NCI-H1105 treated with DMSO at 0.1 percent for 48 hours (cell line): Measurements from ENCODE around the gene SRGAP1.
"Not testable (repeated sequence)": the region's sequence is repeated elsewhere in the genome, so short reads cannot be mapped to it uniquely, and the experiment has no call there.

Experiments
- DNase-seq: peaks from one replicate; lab custom pipeline; 2025; lab: John Stamatoyannopoulos, UW

SRGAP1 gene

DNA sequence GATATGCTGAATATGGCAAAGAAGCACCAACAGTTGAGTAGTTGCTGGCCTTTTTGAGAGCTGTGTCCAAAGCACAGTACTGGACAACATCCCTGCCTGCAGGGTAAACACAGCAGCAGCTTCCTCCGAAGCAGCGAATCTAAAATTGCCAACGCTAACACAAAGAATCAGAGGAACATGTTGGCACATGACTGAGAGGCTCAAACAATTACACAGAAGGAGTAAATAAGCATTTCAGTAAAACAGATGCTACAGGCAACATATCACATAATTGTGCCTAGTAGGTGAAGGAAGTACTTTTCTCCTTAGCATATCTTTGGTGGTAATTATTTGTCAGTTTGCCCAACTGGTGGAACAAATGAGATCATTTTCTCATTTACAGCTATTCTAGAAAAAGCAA, 325.5 kb downstream of the SRGAP1 start:
- peak; percentile 87 for DNase-seq

GRCh38 chr12:64170730-64171129, 326.2 kb downstream of the SRGAP1 start:
- no peak for DNase-seq

- no peak for DNase-seq
These were observed 327.2 kb downstream of the SRGAP1 start for GRCh38 chr12:64171715-64172114.

DNA sequence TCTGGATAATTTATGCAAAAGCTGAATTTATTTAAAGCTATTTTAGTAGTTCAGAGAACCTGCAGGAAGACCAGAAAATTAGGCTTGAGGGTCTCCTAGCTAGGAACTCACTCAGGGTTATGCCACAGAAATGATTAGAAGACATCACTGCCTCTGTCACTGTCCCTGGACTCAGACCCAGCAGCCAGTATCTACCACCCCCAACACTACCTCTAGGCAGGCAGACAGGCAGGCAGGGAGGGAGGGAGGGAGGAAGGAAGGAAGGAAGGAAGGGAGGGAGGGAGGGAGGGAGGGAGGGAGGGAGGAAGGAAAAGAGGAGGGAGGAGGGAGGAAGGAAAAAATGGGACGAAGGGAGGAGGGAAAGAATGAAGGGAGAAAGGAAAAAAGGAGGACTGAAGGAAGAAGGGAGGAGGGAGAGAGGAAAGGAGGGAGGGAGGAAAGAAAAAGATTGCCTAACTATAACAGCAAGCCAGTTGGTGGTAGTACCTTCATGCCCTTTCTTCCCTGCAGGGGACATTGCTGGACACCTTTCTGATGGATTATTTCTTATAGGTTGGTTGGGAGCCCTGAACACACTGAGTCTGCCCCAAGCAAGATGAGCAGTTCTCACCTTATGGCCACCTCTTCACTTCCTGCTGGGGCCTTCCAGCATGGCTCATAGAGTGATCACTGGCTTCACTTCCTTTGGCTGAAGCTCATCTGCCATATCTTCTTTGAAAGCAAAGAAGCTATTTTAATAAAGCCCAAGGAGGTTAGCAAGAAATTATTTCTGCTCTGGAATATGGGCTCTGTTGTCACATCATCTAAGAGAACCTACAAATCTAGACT, 327.9 kb downstream of the SRGAP1 start:
- no peak for DNase-seq

DNA sequence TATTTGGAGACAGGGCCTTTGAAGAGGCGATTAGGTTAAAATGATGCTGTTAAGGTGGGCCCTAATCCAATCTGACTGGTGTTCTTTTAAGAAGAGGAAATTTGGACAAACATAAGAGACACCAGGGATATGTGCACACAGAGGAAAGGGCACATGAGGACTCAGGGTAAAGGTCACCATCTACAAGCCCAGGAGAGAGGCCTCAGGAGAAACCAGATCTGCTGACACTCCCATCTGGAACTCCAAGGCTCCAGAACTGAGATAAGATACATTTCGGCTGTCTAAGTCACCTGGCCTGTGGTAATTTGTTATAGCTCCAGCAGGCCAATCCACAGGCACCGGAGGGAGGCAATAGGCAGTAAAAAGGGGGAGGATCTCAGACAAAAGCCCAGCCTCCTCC, 329.0 kb downstream of the SRGAP1 start:
- DNase-seq = no peak

GRCh38 chr12:64175254-64175945, 330.9 kb downstream of the SRGAP1 start:
- DNase-seq = no peak

GRCh38 chr12:64177001-64177400, 332.5 kb downstream of the SRGAP1 start:
- no peak for DNase-seq

DNA sequence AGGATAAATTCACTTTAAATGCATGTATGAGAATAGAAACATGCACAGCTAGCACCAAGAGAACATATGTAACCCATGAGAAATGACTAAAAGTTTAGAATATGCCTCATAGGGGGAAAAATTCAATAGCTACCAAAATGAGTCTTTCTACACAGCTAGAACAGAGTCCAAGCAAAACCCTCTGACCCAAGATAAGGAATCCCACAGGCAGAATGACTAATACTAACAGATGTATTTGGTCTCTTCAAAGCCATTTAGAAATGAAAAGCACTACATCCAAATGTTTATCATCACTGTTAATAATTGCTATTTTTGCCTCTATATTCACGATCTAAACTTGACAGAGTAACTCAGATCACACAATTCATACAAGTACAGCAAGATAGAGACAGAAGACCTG, 333.6 kb downstream of the SRGAP1 start:
- DNase-seq = no peak

DNA sequence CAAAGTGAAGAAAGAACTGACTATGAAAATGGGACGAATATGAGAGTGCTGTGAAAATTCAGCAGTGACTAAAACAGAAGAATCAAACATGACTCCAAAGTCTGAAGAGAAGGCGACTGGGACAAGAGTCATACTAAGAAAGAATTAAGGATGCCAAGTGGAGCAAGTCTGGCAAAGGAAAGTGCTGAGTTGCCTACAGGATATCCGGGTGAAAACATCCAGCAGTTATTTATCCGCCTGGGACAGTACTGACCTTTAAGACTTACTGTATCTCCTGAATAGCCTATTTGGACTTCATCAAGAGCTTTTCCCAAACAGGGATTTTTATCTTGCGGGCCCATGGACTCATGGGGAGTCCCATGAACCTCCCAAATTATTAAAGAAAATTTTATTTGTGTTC, 336.5 kb downstream of the SRGAP1 start:
- no peak for DNase-seq

DNA sequence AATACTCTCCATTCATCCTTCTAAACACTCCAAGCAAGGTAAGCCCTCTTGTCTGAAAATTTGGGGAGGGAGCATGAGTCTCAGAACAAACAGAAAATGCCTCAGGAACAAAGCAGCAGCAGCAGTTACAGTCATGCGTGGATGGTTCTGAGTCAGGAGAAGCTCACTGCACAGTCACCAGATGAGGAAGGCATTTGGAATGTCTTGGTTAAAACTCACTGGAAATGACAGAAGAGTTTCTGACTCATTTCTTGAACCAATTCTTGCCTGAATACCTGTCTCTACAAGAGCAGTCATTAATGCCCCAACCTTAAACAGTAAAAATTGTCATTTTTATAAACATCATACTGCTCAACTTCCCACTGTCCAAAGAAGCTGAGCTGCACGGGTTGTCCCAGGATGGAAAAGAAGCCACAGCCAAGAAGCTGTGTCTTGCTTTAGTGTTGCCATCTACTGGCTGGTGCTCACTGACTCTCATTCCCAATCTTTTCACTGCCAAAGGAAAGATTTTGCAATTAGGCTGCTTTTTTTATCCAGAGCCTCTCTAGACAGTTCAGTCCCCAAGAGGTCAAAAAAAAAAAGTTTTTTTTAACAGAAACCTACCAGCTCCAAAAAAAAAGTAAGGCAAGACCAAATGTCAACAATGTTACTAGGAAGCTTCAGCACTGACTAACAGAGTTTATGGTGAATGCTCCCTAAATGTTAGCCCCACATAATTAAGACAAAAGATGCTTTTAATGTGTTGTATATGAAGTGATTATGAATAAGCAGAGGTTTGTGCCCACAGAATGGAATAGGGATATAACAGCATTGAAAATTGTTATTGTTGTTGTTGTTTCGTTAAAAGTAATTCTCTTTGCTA, 337.2 kb downstream of the SRGAP1 start:
- peak; percentile 59 for DNase-seq

- no peak for DNase-seq
These were observed 339.7 kb downstream of the SRGAP1 start for GRCh38 chr12:64184216-64184615.

DNA sequence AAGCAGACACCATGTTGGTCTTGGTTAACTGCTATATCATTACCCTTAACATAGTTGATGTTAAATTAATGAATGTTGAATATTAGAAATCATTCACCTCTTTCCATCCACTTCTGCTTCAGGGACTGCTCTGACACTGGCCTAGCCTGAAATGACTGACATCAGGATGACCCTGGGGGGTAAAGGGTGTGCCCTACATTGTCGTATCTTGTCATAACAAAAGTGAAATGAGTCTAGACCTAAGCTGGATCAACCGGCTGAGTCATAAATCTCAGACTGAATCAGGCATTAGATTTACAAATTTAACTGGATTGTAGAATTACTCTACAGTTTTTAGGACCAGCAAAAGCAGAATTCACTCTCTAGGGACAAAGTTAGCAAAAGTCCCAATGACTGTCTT, 342.3 kb downstream of the SRGAP1 start:
- no peak for DNase-seq

- no peak for DNase-seq
These were observed 342.9 kb downstream of the SRGAP1 start for GRCh38 chr12:64187370-64187769.

- DNase-seq = no peak
These were observed 343.3 kb downstream of the SRGAP1 start for GRCh38 chr12:64187794-64188193.

DNA sequence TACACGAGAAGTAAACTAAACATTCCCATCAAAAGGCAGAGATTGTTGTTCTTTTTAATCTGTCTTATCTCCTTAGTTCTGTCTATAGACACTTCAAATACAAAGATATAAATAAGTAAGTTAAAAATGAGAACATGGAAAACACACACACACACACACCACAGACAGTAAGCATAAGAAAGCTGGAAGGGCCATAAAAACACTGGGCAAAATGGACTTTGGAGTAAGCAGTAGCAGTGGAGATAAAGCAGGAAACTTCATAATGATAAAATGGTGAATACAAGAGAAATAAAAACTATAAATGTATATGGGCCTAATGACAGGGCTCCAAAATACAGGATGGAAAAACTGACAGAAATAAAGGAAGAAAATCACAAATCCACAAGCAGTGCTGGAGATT, 345.0 kb downstream of the SRGAP1 start:
- DNase-seq = no peak

GRCh38 chr12:64190140-64190539, 345.6 kb downstream of the SRGAP1 start:
- DNase-seq = no peak

- DNase-seq = no peak
These were observed 348.3 kb downstream of the SRGAP1 start for GRCh38 chr12:64192644-64193444.

DNA sequence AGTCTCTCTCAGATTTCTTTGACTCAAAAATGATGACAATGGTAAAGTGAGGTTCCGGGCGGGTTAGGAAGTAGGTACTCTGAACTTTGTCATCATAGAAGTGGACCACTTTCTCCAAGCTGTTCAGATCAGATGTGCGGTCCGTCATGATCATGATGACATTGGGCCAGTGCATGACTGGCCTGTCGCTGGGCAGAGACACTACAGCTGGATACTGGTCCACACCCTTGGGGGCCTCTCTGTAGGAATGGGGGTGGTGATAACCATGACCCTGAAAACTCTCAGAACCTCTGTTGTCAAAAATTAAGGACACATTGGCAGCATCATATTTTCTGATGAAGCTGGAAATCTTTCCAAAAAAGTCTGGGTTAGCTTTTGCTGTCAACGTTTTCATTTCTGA, 349.4 kb downstream of the SRGAP1 start:
- no peak for DNase-seq

GRCh38 chr12:64194333-64195149, 350.0 kb downstream of the SRGAP1 start:
- DNase-seq = no peak

- not testable (repeated sequence) for DNase-seq
These were observed 351.3 kb downstream of the SRGAP1 start for GRCh38 chr12:64195841-64196240.

GRCh38 chr12:64203036-64203435, 358.5 kb downstream of the SRGAP1 start:
- no peak for DNase-seq
